ENCODE results near the gene PACRG.

The PACRG gene

GRCh38 chr6:163152701-163153100 lies 424.9 kb downstream of the PACRG start:
- DNase-seq = no peak

DNA sequence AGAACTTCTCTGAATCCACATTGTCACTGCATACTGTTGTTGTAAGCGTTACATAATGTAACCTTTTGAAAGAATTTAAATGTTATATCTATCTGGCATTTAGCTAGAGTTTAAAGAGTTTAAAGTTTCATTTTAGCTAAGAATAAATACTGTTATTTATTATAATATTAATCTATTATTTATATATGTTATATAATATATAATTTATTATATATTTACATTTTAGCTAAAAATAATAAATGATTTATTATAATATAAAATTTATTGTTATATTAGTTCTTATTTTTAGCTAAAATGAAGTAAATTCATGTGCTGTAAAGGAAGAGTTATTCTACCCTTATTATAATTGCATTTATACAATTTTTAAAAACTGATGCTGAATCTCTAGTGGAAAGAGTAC lies 431.3 kb downstream of the PACRG start:
- no peak for DNase-seq

- DNase-seq = no peak
Measured at GRCh38 chr6:163159689-163160088, 431.9 kb downstream of the PACRG start.

DNA sequence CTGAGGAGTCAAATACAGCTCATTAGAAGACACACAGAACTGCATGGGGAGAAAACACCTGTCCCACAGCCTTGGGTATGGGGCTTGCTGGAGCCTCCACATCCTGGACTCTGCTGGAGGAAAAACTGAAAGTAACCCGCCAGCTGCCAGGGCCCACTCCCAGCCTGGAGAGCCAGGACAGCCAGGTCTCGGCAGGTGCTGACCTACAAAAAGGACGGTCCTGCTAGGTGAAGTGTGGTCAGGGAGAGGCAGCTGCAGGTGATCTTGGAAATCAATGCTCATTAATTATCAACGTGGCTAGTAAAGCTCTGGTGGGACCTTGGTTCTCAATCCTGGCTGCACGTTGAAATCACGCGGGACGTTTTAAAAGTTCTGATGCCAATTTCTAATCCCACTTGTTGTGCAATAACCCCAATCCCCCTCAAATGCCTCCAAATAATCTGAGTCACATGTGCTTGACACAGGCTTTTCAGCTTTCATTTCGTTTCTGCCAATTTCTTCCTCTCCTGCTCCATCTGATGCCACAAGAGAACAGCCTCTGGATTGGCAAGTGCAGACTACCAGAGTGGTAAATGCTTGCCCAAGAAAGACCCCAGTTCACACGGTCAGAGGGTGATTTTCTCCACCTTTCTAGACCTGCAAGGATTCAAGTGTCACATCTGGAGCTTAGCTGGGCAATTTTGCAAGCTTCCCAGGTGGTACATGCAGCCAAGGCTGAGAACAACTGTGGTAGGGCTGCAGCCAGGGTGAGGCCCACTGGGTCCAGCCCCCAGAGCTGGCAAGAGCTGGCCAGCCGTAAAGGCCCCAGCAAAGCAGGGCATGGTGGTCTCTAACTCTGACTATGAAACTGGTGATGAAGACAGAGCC lies 434.5 kb downstream of the PACRG start:
- no peak for DNase-seq

DNA sequence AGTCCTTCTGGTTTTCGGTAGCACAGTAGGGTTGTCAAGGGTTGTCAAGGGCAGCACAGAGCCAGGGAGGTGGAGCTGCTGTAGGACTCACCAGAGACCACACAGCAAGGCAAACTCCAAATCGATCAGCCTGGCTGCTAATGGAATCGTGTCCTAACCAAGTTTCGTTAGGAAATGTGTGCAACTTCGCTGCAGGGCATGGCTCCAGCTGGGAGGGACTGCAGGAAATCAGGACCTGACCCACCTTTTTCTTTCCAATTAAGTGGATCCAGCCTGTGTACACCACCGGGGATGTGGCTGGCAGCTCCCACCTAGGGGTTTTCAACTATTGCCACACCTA lies 435.1 kb downstream of the PACRG start:
- DNase-seq = no peak

DNA sequence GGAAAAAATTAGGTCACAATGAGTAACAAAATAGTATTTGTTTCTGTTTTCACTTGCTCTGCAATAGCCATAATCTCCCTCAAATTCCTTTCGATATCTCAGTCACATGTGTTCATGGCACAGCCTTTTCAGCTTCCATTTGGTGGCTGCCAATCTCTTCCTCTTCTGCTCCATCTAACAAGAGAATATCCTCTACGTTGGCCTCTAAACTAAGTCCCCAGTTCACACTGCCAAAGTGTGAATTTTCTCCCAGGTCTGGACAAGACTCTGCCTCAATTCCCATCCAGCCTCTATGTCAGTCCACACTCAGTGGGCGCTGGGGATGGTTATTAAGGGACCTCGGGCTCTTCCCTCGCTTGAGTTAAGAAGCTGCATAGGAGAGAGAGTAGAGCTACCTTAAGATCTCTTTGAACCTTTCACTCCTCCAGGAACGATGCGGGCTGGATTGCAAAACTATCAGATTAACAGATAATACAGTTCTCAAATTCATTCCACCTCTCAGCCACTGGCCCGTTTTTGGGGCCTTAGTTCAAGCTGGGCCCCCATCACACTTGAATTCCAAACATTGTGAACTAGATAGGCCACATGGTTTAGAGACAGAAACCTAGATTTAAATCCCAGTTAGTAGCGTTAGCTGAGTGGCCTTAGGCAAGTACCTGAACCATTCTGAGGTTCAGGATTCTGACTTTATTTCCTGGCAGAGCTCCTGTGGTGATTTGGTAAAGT lies 436.6 kb downstream of the PACRG start:
- DNase-seq = no peak

DNA sequence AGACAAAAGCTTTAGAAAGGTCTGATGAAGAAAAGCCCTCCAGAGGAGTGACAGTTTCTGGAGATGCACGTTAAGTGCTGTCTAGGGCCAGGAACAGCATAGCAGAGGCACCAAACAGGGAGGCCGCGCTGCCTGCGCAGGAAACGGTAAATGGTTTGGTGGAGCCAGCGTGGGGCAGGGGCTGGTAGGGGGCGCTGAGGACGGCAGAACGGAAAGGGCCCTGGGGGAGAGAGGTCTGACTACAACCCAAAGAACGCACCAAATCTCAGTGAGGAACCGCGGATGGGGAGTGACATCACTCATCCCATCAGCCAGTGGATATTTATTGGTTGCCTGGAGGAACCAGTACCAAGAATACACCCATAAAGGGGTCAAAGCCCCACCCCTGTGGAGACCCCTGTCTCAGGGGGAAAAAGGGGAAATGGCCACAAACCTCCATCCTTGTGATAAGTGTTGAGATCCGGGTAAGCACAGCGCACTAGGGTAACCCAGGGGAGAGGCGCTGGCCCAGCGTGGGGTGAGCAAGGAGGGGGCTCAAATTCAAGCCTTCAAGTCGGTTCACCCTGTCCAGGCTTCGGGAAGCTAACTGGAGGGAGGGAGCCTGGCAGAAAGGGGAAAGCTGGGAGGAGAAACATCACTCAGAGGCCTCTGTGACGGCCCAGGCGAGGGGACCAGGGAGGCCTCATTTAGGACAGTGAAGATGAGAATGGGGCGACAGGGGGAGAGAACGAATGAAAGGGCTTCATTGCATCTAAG lies 437.6 kb downstream of the PACRG start:
- DNase-seq = no peak

GRCh38 chr6:163165922-163166321 lies 438.1 kb downstream of the PACRG start:
- no peak for DNase-seq

GRCh38 chr6:163166507-163166906 lies 438.7 kb downstream of the PACRG start:
- no peak for DNase-seq

GRCh38 chr6:163169521-163169920 lies 441.7 kb downstream of the PACRG start:
- no peak for DNase-seq

- peak; percentile 45 for DNase-seq
Measured at GRCh38 chr6:163170294-163170883, 442.6 kb downstream of the PACRG start.

DNA sequence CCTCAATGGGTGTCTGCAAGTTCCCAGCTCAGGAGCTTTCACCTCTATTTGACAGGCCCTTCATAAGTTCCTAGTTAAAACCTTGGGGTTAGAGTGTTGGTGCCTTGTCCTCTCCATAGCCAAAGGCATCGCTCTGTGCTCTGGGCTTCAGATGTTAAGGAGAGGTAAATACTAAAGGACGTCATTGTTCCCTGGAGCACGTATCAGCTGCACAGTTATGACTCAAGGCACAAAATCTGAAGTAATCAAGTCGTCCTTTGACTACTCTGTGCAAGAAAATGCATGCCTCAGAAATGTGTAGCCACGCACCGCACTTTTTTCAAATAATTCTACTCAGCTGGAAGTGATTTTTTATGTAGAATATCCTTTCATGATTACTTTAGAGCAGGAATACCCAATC lies 446.0 kb downstream of the PACRG start:
- DNase-seq = no peak

DNA sequence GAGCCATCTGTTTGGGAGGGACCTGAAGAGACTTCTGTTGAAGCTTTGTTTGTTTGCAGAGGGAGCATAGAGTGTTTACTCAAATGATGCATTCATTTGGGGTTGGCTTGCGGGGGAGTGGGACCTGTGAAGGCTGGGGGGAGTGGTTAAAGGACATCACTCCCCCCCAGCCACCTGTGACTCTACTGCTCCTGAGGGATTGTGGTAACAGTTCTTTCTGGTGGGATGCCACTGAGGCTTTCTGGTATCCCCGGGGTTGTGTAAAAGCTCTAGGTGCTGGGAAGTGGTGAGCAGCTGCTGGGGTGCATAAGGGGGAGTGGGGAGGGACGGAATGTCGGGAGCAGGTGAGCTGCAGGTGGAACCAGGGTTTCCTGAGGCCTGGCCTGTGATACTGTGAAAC lies 447.5 kb downstream of the PACRG start:
- DNase-seq = no peak

GRCh38 chr6:163176097-163176496 lies 448.3 kb downstream of the PACRG start:
- DNase-seq = no peak

DNA sequence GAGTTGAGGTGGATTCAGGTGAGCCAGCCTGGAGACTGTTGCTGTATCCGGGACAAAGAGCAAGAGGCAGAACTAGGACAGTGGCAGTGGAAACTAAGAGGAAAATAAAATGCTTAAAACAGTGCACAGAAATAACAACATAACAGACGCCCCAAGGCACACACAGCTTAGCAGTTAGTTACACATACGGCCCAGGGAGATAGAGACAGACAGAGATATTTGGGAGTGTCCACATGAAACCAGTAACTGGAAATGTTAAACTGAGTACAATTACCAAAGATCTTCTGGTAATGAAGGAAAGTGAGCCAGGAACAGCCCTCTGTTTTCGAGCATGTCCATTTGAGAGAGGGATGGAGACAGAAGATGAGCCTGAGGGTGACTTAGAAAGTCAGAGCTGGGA lies 449.2 kb downstream of the PACRG start:
- no peak for DNase-seq

- no peak for DNase-seq
Measured at GRCh38 chr6:163177892-163178420, 450.2 kb downstream of the PACRG start.

DNA sequence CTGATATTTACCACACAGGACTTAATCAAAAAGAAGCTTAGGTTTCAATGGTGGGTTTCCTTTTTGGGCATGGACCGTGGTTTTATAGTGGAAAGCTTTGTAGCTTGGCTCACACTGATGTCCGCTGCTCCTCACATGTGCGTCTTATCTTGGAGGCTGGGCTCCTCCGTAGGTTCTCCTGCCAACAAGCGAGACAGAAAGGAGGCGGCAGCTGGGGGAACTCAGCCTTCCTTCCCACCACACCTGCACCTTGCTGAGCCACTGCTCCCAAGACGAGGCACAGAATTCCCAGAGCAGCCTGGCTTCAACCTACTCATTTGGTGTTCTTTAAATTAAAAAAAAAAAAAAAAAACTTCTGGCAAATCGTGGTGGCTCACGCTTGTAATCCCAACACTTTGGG lies 451.3 kb downstream of the PACRG start:
- DNase-seq = no peak

- no peak for DNase-seq
Measured at GRCh38 chr6:163179721-163180120, 451.9 kb downstream of the PACRG start.

DNA sequence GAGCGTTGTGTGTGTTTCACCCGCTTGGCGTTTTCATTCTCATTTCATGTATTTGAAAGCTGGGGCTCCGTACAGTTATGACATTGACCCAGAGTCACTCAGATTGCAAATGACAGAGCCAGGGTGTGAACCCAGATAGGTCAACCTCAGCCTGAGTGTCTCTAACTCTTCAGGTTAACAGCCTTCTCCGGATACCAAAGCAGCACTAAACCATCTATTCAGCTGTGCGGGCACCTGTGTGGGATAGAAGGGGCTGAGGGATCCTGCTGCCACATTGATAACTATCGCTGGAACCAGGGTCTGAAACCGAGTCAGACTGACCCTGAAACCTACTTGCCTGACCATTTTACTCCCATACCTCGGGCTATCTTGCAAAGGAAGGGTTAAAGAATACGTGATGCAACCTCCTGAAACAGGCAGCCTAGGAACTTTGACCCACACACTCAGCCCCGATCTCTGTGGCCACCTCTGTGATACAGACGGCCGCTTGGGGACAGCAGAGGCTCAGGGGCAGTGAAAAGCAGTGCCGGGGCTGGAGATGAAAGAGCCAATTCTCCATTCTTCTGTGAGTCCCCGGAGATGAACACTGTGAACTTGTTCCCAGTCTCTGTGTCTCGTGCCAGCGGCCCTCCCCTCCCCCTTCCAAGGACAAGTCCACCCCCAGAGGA lies 453.2 kb downstream of the PACRG start:
- no peak for DNase-seq

- no peak for DNase-seq
Measured at GRCh38 chr6:163181666-163182180, 453.9 kb downstream of the PACRG start.

DNA sequence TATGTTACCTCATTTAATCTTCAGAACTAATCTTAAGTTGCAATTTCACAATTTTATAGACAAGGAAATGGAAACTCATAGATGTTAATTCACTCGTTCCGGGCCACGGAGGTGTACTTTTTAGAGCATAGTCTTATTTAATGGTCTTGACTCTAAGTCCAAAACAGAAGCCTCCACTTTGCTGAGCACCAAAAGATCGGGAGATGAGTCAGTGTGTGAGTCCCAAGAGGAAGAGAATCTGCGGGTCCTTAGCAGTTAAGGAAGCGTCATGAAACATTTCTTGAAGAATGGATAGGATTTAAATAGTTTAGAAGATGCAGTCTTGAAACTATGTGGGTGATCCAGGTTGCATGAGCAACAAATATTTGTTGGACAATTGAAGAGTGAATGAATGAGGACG lies 454.9 kb downstream of the PACRG start:
- no peak for DNase-seq

DNA sequence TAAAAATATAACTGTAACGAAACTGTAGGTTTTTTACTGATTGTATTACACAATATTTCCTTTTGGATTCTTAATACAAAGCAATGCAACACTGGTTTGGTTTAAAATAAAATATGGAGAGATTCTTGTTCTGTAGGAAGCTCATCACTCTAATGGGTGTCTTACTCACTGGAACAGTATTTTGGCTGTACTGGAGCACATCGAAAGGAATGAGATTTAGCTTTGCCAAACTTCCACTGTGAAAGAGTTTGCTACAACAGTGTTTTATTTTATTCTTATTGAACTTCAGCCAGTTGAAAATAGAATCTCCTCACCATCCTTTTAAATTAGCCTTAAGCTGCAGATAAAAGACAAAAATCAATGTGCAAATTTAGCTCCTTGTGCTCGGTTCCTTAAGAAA lies 456.0 kb downstream of the PACRG start:
- DNase-seq = no peak
